ENCODE measurements around the gene SLC1A3. TPM values are rescaled to one million over a fixed set of nuclear protein-coding genes. Genes with fewer than 3 reads are reported as not detected.

SLC1A3 gene
- total RNA-seq, 1 donor from 2014 or later: not detected

GRCh38 chr5:36712706-36713105, 106.3 kb downstream of the SLC1A3 start:
- intact Hi-C loops (cut with micrococcal nuclease): no loop called here

- intact Hi-C loops (cut with micrococcal nuclease): no loop called here
Observed at GRCh38 chr5:36713541-36713940, 107.1 kb downstream of the SLC1A3 start.

- intact Hi-C loops (cut with micrococcal nuclease): no loop called here
Observed at GRCh38 chr5:36717131-36717695, 110.8 kb downstream of the SLC1A3 start.

- intact Hi-C loops (cut with micrococcal nuclease): no loop called here
Observed at GRCh38 chr5:36719282-36719681, 112.9 kb downstream of the SLC1A3 start.

- intact Hi-C loops (cut with micrococcal nuclease): no loop called here
Observed at GRCh38 chr5:36720688-36721087, 114.3 kb downstream of the SLC1A3 start.

GRCh38 chr5:36721664-36722235, 115.3 kb downstream of the SLC1A3 start:
- intact Hi-C loops (cut with micrococcal nuclease): no loop called here

GRCh38 chr5:36722900-36723299, 116.5 kb downstream of the SLC1A3 start:
- intact Hi-C loops (cut with micrococcal nuclease): no loop called here

GRCh38 chr5:36723912-36724311, 117.5 kb downstream of the SLC1A3 start:
- intact Hi-C loops (cut with micrococcal nuclease): no loop called here

- intact Hi-C loops (cut with micrococcal nuclease): loop anchor here (5.0 kb wide), 1 partner anchor 218 kb away; no protein-coding TSS in a partner anchor
Observed at GRCh38 chr5:36724467-36725332, 118.3 kb downstream of the SLC1A3 start.

GRCh38 chr5:36726317-36726716, 119.9 kb downstream of the SLC1A3 start:
- intact Hi-C loops (cut with micrococcal nuclease): loop anchor here (5.0 kb wide), 1 partner anchor 216 kb away; no protein-coding TSS in a partner anchor

GRCh38 chr5:36726767-36727166, 120.4 kb downstream of the SLC1A3 start:
- intact Hi-C loops (cut with micrococcal nuclease): loop anchor here (5.0 kb wide), 1 partner anchor 216 kb away; no protein-coding TSS in a partner anchor

- intact Hi-C loops (cut with micrococcal nuclease): loop anchor here (2.0 to 5.0 kb wide), 2 partner anchors 142 to 213 kb away; no protein-coding TSS in a partner anchor
Observed at GRCh38 chr5:36728697-36729543, 122.5 kb downstream of the SLC1A3 start.

- intact Hi-C loops (cut with micrococcal nuclease): no loop called here
Observed at GRCh38 chr5:36730537-36731216, 124.3 kb downstream of the SLC1A3 start.

GRCh38 chr5:36733183-36733582, 126.8 kb downstream of the SLC1A3 start:
- intact Hi-C loops (cut with micrococcal nuclease): no loop called here

- intact Hi-C loops (cut with micrococcal nuclease): no loop called here
Observed at GRCh38 chr5:36734422-36734821, 128.0 kb downstream of the SLC1A3 start.

- intact Hi-C loops (cut with micrococcal nuclease): no loop called here
Observed at GRCh38 chr5:36735891-36736290, 129.5 kb downstream of the SLC1A3 start.

All from T-helper 2 cell treated with Interferon-gamma antibody and Interleukin-4, amounts not matched to agents 100 ng/mL and 5 ng/mL, for 36 hours (primary cell).